ENCODE data around the gene SEC14L3. TPM values are rescaled to one million over a fixed set of nuclear protein-coding genes. Genes with fewer than 3 reads are reported as not detected.

Gene SEC14L3
- total and polyA plus RNA-seq, 2 of the 13 experiments (the other 11 are each of a cell fraction or from before 2014, with no cell fraction given) = not detected

DNA sequence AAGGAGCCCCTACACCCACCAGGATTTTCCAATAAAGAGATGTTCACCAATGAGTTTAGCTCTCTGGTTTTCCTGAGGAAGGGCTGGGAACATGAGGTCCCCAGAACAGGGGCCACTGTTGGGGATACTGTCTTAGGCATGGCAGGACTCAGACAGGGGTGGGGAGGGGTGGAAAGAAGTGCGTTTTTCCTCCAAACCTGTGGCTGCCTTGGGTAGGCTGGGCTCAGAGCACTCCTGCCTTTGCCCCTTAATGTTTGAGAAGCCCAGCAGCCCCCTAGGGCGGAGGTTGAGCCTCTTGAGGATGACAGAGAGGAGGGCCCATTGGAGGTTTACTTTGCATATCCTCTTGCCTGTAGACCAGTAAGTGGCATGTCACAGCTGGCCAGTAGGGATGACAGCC lies 35.6 kb downstream of the SEC14L3 start (continued):
- TF ChIP-seq, protein P1, sequence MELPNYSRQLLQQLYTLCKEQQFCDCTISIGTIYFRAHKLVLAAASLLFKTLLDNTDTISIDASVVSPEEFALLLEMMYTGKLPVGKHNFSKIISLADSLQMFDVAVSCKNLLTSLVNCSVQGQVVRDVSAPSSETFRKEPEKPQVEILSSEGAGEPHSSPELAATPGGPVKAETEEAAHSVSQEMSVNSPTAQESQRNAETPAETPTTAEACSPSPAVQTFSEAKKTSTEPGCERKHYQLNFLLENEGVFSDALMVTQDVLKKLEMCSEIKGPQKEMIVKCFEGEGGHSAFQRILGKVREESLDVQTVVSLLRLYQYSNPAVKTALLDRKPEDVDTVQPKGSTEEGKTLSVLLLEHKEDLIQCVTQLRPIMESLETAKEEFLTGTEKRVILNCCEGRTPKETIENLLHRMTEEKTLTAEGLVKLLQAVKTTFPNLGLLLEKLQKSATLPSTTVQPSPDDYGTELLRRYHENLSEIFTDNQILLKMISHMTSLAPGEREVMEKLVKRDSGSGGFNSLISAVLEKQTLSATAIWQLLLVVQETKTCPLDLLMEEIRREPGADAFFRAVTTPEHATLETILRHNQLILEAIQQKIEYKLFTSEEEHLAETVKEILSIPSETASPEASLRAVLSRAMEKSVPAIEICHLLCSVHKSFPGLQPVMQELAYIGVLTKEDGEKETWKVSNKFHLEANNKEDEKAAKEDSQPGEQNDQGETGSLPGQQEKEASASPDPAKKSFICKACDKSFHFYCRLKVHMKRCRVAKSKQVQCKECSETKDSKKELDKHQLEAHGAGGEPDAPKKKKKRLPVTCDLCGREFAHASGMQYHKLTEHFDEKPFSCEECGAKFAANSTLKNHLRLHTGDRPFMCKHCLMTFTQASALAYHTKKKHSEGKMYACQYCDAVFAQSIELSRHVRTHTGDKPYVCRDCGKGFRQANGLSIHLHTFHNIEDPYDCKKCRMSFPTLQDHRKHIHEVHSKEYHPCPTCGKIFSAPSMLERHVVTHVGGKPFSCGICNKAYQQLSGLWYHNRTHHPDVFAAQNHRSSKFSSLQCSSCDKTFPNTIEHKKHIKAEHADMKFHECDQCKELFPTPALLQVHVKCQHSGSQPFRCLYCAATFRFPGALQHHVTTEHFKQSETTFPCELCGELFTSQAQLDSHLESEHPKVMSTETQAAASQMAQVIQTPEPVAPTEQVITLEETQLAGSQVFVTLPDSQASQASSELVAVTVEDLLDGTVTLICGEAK (IDR thresholded peaks at IDR 0.05) = no peak
- TF ChIP-seq, protein P1 (CRISPR knock-in tag; IDR thresholded peaks at IDR 0.05) = no peak
- TF ChIP-seq ZNF350 (CRISPR knock-in tag; IDR thresholded peaks at IDR 0.05; ENCODE audit: borderline replicate concordance, low read depth) = no peak

GRCh38 chr22:30435674-30436126 lies 36.1 kb downstream of the SEC14L3 start:
- Histone ChIP-seq H4K20me1 (ENCODE audit: insufficient read depth, low read length) (no peaks in the 10 kb centered on the region), H3K9me3 (ENCODE audit: low read length) (no peaks in the 10 kb centered on the region), H3K4me3 (replicated peaks in 1 of 3; ENCODE audit: insufficient read depth in 1 of 3, low read depth in 2 of 3, low read length in 3 of 3) (peak overlapping the region in 1 of 3 experiments; percentile 41; a peak in 1 of 6 replicates), H3K4me1 (ENCODE audit: insufficient read depth, low read length) (peaks cover 42% of the 10 kb centered on the region), H3K36me3 (replicated peaks in 1 of 2; ENCODE audit: control insufficient read depth in 1 of 2, insufficient read depth in 2 of 2, low read length in 2 of 2) (no peaks in the 10 kb centered on the region), H3K4me2 (ENCODE audit: low read depth, low read length) (peak overlapping the region; percentile 57), H3K27me3 (ENCODE audit: control insufficient read depth in 1 of 2, insufficient read depth in 2 of 2, low read length in 2 of 2) (peaks cover 0 to 4% of the 10 kb centered on the region in 2 experiments; a peak in 3 of 5 replicates), H3K79me2 (ENCODE audit: insufficient read depth, low read length) (no peaks in the 10 kb centered on the region), H3K27ac (ENCODE audit: extremely low read length, insufficient read depth, low read length) (no peak overlapping the region), H2AFZ (ENCODE audit: low read length) (no peak overlapping the region), H3K9ac (ENCODE audit: insufficient read depth, low read depth, low read length) (no peak overlapping the region)
- BruUV-seq (replicated peaks) = no TSS peak
- FAIRE-seq (no peak), ATAC-seq (no peak), DNase-seq (ENCODE audit: low spot score) (no peak)
- CTCF ChIA-PET (ENCODE audit: low intra/inter-chr PET ratio, low total read pairs) = no interaction called here
- intact Hi-C loops (cut with micrococcal nuclease; ENCODE audit: unreplicated experiment) (no loop called here), in situ Hi-C loops (cut with HindIII; ENCODE audit: extremely low pct_ligation_motif_present, low pct_unique_long_range_greater_than_20kb) (no loop called here)
- WGBS (ENCODE audit: low lambda C conversion rate) = 79% methylated on average over 6 of the region's 6 CpGs
- POLR2A ChIA-PET = interaction anchor here (1.4 to 2.5 kb wide), 2 partner anchors 12 kb away, joined by 8 to 10 read pairs; no protein-coding TSS in a partner anchor
- peak; percentile 95 for TF ChIP-seq HOXA3 (CRISPR knock-in tag; IDR thresholded peaks at IDR 0.05)
- peak; percentile 94 for TF ChIP-seq ZHX2 (IDR thresholded peaks at IDR 0.05; ENCODE audit: low read depth)
- TF ChIP-seq ZHX2 (CRISPR knock-in tag; IDR thresholded peaks at IDR 0.05; ENCODE audit: borderline replicate concordance) = no peak

Data from HepG2 (cell line).